ENCODE measurements around the gene ATP7B. TPM values are rescaled to one million over a fixed set of nuclear protein-coding genes. Genes with fewer than 3 reads are reported as not detected.

ATP7B gene
- total and polyA plus RNA-seq, 2 of the 4 experiments (the other 2 are of a cell fraction): 2.7 to 2.9 TPM

DNA sequence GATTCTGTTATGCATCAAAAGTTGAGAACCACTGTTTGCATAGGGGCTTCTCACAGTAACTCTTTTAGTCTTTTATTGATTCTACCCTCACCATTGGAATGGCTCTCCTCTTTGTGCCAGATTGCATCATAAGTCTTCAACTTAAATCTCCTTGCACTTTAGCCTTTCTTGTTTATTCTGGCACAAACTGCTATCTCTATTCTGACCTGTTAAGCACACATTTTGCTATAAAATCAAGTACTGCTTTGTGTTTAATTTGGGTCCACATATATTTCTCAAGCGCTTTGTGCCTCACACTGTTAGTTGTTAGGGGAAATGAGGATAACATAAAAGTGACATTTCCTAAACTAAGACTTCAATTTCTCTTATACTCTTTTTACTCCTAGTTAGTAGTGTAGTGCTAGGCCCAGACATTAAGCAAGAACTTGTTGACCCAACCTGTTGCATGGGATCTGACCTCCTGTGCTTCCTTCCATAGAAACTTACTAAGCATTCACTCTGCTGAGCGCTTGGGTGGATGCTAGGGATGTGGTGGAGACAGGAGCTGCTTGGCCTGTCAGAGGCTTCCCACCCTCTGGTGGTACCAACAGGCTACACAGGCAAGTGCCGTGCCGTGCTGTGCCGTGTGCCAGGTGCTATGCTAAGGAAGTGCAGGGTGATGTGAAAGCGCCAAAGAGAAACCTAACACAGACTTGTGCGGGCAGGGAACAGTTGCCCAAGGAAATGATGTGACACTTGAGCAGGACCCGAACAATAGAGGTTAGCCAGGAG is 14.4 kb upstream of the ATP7B start:
- H3K23ac ChIP-seq (ENCODE audit: low read depth, low read length): no peak overlapping the region
- no peaks in the 10 kb centered on the region for H3K27me3 ChIP-seq (ENCODE audit: control insufficient read depth, insufficient read depth, low read length)
- H4K20me1 ChIP-seq (ENCODE audit: insufficient read depth, low read length): no peaks in the 10 kb centered on the region
- H4K91ac ChIP-seq (ENCODE audit: insufficient read depth, low read depth, low read length): no peak overlapping the region
- no peak overlapping the region for H3K4me3 ChIP-seq (ENCODE audit: insufficient read depth, low read depth, low read length)
- no peak overlapping the region for H3K18ac ChIP-seq (ENCODE audit: low read depth, low read length)
- H3K9me3 ChIP-seq (ENCODE audit: control insufficient read depth, insufficient read depth, low read length): no peaks in the 10 kb centered on the region
- no peak overlapping the region for H2AK9ac ChIP-seq (replicated peaks; ENCODE audit: low read depth, low read length, poor library complexity)
- H4K5ac ChIP-seq (ENCODE audit: low read depth, low read length): no peak overlapping the region
- H3K4me2 ChIP-seq (ENCODE audit: low read depth, low read length): no peak overlapping the region
- no peak for TF ChIP-seq RCOR1 (IDR thresholded peaks at IDR 0.05; ENCODE audit: insufficient replicate concordance, low read length)
- no peak for TF ChIP-seq RFX5 (IDR thresholded peaks at IDR 0.05; ENCODE audit: low read depth, low read length)
- no peak for TF ChIP-seq POLR2A (IDR thresholded peaks at IDR 0.05; ENCODE audit: low read depth, low read length)
- TF ChIP-seq BHLHE40 (IDR thresholded peaks at IDR 0.05; ENCODE audit: low read depth, low read length): no peak
- 0 out of 2 replicates have a peak, but pooled peaks have one; percentile 32 for TF ChIP-seq CEBPB (IDR thresholded peaks at IDR 0.05; ENCODE audit: low read depth, low read length)
- dilution Hi-C loops (cut with HindIII; ENCODE audit: low sequenced_read_pairs, unreplicated experiment) (no loop called here), in situ Hi-C loops (cut with MboI; ENCODE audit: low sequenced_read_pairs) (no loop called here), intact Hi-C loops (cut with micrococcal nuclease) (no loop called here)
- no peak overlapping the region for H3K14ac ChIP-seq (replicated peaks; ENCODE audit: low read depth, low read length)
- peaks cover 8% of the 10 kb centered on the region; the same call in 1 of the 2 replicates for H3K9me1 ChIP-seq (ENCODE audit: insufficient read depth, low read length)
- no peak overlapping the region for H4K8ac ChIP-seq (ENCODE audit: low read depth in 2 of 2, low read length in 2 of 2)
- no peaks in the 10 kb centered on the region for H3K4me1 ChIP-seq (ENCODE audit: control insufficient read depth, insufficient read depth, low read length)
- ATAC-seq (ENCODE audit: low read depth) (no peak), DNase-seq (no peak)
- H3K36me3 ChIP-seq (ENCODE audit: control insufficient read depth, insufficient read depth, low read length): peaks cover 24% of the 10 kb centered on the region
- no TSS peak for BruUV-seq (replicated peaks)
- H2BK120ac ChIP-seq (ENCODE audit: low read depth, low read length): no peak overlapping the region
- WGBS, 2 experiments (ENCODE audit: extremely low coverage in 2 of 2, insufficient read length in 1 of 2): 83% methylated on average over 1 of the region's 8 CpGs; no CpG with 5 or more reads in 1 of the 2 experiments
- POLR2A ChIA-PET (ENCODE audit: unreplicated experiment): no interaction called here
- no peak overlapping the region for H2AFZ ChIP-seq (replicated peaks; ENCODE audit: low read length, poor library complexity)
- H2AK5ac ChIP-seq (ENCODE audit: low read depth, low read length): no peak overlapping the region
- no peak overlapping the region for H3K9ac ChIP-seq (ENCODE audit: low read depth, low read length)
- H2BK15ac ChIP-seq (ENCODE audit: low read depth, low read length): no peak overlapping the region
- CTCF ChIA-PET: no interaction called here
- peaks cover 7 to 29% of the 10 kb centered on the region in 2 experiments; a peak in 3 of 4 replicates for H3K79me1 ChIP-seq (ENCODE audit: low read depth in 1 of 2, low read length in 2 of 2)
- no peak overlapping the region for H2BK20ac ChIP-seq (ENCODE audit: low read depth, low read length)
- no peak overlapping the region for H2BK5ac ChIP-seq (ENCODE audit: low read depth, low read length, poor library complexity, severe bottlenecking)
- H3K27ac ChIP-seq (ENCODE audit: insufficient read depth, low read length): no peak overlapping the region
- H3K56ac ChIP-seq (ENCODE audit: extremely low read depth, insufficient read depth, low read length): no peak overlapping the region
- no peak overlapping the region for H3K4ac ChIP-seq (ENCODE audit: low read depth, low read length)

Measured in IMR-90 (cell line).